Measurements from ENCODE around the gene ZBTB16.

The ZBTB16 gene

GRCh38 chr11:114161486-114162250 is 102.2 kb downstream of the ZBTB16 start:
- no peak for DNase-seq (ENCODE audit: insufficient read length, low spot score)
- no peak for FAIRE-seq

- DNase-seq (ENCODE audit: insufficient read length, low spot score), result peak; percentile 86
These were observed 103.2 kb downstream of the ZBTB16 start for GRCh38 chr11:114162719-114163123.

GRCh38 chr11:114163229-114163631 is 103.7 kb downstream of the ZBTB16 start:
- no peak for FAIRE-seq

More at GRCh38 chr11:114162719-114163123, 103.2 kb downstream of the ZBTB16 start:
- FAIRE-seq, result no peak

GRCh38 chr11:114163830-114164401 is 104.4 kb downstream of the ZBTB16 start:
- no peak for FAIRE-seq
- DNase-seq (ENCODE audit: insufficient read length, low spot score), result no peak

More at GRCh38 chr11:114163229-114163631, 103.7 kb downstream of the ZBTB16 start:
- DNase-seq (ENCODE audit: insufficient read length, low spot score), result peak; percentile 22

- DNase-seq (ENCODE audit: insufficient read length, low spot score) (no peak), FAIRE-seq (no peak)
These were observed 105.0 kb downstream of the ZBTB16 start for GRCh38 chr11:114164546-114164945.

- no peak for DNase-seq (ENCODE audit: insufficient read length, low spot score)
- FAIRE-seq, result no peak
These were observed 106.1 kb downstream of the ZBTB16 start for GRCh38 chr11:114165326-114166230.

- FAIRE-seq, result peak; percentile 31
- no peak for DNase-seq (ENCODE audit: insufficient read length, low spot score)
These were observed 106.9 kb downstream of the ZBTB16 start for GRCh38 chr11:114166362-114166761.

- DNase-seq (ENCODE audit: insufficient read length, low spot score) (peak; percentile 50), FAIRE-seq (no peak)
These were observed 107.4 kb downstream of the ZBTB16 start for GRCh38 chr11:114166897-114167323.

GRCh38 chr11:114167355-114167754 is 107.8 kb downstream of the ZBTB16 start:
- DNase-seq (ENCODE audit: insufficient read length, low spot score) (no peak), FAIRE-seq (no peak)

GRCh38 chr11:114167771-114168448 is 108.4 kb downstream of the ZBTB16 start:
- FAIRE-seq (no peak), DNase-seq (ENCODE audit: insufficient read length, low spot score) (no peak)

- DNase-seq (ENCODE audit: insufficient read length, low spot score) (no peak), FAIRE-seq (no peak)
These were observed 109.2 kb downstream of the ZBTB16 start for GRCh38 chr11:114168691-114169090.

- no peak for FAIRE-seq
- DNase-seq (ENCODE audit: insufficient read length, low spot score), result no peak
These were observed 109.8 kb downstream of the ZBTB16 start for GRCh38 chr11:114169321-114169749.

GRCh38 chr11:114169821-114170220 is 110.3 kb downstream of the ZBTB16 start:
- FAIRE-seq (no peak), DNase-seq (ENCODE audit: insufficient read length, low spot score) (no peak)

- no peak for FAIRE-seq
- no peak for DNase-seq (ENCODE audit: insufficient read length, low spot score)
These were observed 110.7 kb downstream of the ZBTB16 start for GRCh38 chr11:114170226-114170625.

- no peak for DNase-seq (ENCODE audit: insufficient read length, low spot score)
- no peak for FAIRE-seq
These were observed 111.9 kb downstream of the ZBTB16 start for GRCh38 chr11:114171257-114172054.

GRCh38 chr11:114172055-114172861 is 112.7 kb downstream of the ZBTB16 start:
- no peak for FAIRE-seq
- no peak for DNase-seq (ENCODE audit: insufficient read length, low spot score)

GRCh38 chr11:114172871-114173444 is 113.4 kb downstream of the ZBTB16 start:
- no peak for DNase-seq (ENCODE audit: insufficient read length, low spot score)
- FAIRE-seq, result no peak

- no peak for FAIRE-seq
These were observed 114.3 kb downstream of the ZBTB16 start for GRCh38 chr11:114173843-114174242.

More at GRCh38 chr11:114173843-114174242, 114.3 kb downstream of the ZBTB16 start:
- no peak for DNase-seq (ENCODE audit: insufficient read length, low spot score)
